Measurements from ENCODE around the gene NR3C2. TPM values are rescaled to one million over a fixed set of nuclear protein-coding genes. Genes with fewer than 3 reads are reported as not detected.

NR3C2 gene
- total RNA-seq, 4 donors from 2014 or later: 33.0 to 128 (median 118) TPM

DNA sequence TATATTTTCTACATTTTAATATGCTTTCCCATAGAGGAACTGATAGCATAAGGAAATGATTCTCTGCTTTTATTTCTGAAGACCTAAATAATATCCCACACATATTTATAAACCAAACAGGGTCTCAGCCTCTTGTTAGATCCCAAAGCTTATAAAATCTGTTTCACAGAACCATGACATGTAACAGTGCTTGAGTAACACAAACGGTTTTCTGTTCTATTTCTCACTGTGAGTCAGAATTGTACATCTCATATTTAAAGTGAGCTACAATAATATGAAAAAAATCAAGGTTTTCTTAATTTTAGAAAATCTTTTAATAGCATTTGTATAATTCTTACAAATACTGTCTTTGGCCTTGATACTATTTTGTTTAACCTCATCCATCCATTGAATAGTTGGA lies 51.2 kb downstream of the NR3C2 start:
- H3K9me3 ChIP-seq: no peaks in the 10 kb centered on the region
- H3K4me1 ChIP-seq: no peaks in the 10 kb centered on the region
- H3K36me3 ChIP-seq: no peaks in the 10 kb centered on the region
- H3K27me3 ChIP-seq: no peaks in the 10 kb centered on the region
- no peak overlapping the region for H3K27ac ChIP-seq
- no peak for DNase-seq
- no peak overlapping the region for H3K4me3 ChIP-seq
- TF ChIP-seq, protein P1, sequence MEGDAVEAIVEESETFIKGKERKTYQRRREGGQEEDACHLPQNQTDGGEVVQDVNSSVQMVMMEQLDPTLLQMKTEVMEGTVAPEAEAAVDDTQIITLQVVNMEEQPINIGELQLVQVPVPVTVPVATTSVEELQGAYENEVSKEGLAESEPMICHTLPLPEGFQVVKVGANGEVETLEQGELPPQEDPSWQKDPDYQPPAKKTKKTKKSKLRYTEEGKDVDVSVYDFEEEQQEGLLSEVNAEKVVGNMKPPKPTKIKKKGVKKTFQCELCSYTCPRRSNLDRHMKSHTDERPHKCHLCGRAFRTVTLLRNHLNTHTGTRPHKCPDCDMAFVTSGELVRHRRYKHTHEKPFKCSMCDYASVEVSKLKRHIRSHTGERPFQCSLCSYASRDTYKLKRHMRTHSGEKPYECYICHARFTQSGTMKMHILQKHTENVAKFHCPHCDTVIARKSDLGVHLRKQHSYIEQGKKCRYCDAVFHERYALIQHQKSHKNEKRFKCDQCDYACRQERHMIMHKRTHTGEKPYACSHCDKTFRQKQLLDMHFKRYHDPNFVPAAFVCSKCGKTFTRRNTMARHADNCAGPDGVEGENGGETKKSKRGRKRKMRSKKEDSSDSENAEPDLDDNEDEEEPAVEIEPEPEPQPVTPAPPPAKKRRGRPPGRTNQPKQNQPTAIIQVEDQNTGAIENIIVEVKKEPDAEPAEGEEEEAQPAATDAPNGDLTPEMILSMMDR (IDR thresholded peaks at IDR 0.05): no peak

GRCh38 chr4:148390311-148390710 lies 51.9 kb downstream of the NR3C2 start:
- Histone ChIP-seq H3K36me3 (no peaks in the 10 kb centered on the region), H3K4me1 (no peaks in the 10 kb centered on the region), H3K4me3 (no peak overlapping the region), H3K27ac (no peak overlapping the region), H3K9me3 (no peaks in the 10 kb centered on the region), H3K27me3 (no peaks in the 10 kb centered on the region)
- no peak for TF ChIP-seq POLR2A (IDR thresholded peaks at IDR 0.05)
- TF ChIP-seq, protein P1 (IDR thresholded peaks at IDR 0.05): no peak
- DNase-seq: no peak

DNA sequence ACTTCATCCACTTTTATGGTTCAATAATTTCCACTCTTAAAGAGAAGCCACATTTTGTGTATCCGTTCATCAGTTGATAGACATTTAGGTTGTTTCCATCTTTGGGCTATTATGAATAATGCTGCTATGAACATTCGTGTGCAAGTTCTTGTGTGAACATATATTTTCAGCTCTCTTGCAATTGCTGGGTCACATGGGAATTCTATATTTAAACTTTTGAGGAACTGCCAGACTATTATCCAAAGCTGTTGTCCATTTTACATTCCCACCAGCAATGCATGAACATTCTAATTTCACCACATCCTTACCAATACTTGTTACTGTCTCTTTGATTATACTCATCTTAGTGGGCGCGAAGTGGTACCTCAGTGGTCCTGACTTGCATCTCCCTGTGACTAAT lies 61.9 kb downstream of the NR3C2 start:
- Histone ChIP-seq H3K27ac (no peak overlapping the region), H3K9me3 (no peaks in the 10 kb centered on the region), H3K27me3 (no peaks in the 10 kb centered on the region), H3K4me3 (no peak overlapping the region), H3K36me3 (no peaks in the 10 kb centered on the region), H3K4me1 (peaks cover 0 to 10% (median 0%) of the 10 kb centered on the region in 4 donors)
- TF ChIP-seq, protein P1 (IDR thresholded peaks at IDR 0.05): no peak
- no peak for TF ChIP-seq POLR2A (IDR thresholded peaks at IDR 0.05)
- DNase-seq: no peak

- peak in 2 of 3 donors; percentile 25 to 77 for DNase-seq
- Histone ChIP-seq H3K4me3 (peak overlapping the region in 1 of 4 donors; percentile 23), H3K27ac (peak overlapping the region in 1 of 4 donors; percentile 16), H3K4me1 (peaks cover 0 to 10% (median 0%) of the 10 kb centered on the region in 4 donors), H3K36me3 (no peaks in the 10 kb centered on the region), H3K9me3 (no peaks in the 10 kb centered on the region), H3K27me3 (no peaks in the 10 kb centered on the region)
- TF ChIP-seq POLR2A (IDR thresholded peaks at IDR 0.05): no peak
- TF ChIP-seq, protein P1 (IDR thresholded peaks at IDR 0.05): no peak
Measured at GRCh38 chr4:148376151-148376550, 66.1 kb downstream of the NR3C2 start.

GRCh38 chr4:148375584-148375983 lies 66.6 kb downstream of the NR3C2 start:
- H3K4me3 ChIP-seq: peak overlapping the region in 1 of 4 donors; percentile 23
- no peaks in the 10 kb centered on the region for H3K36me3 ChIP-seq
- no peak for TF ChIP-seq POLR2A (IDR thresholded peaks at IDR 0.05)
- TF ChIP-seq, protein P1 (IDR thresholded peaks at IDR 0.05): no peak
- H3K4me1 ChIP-seq: peaks cover 0 to 10% (median 0%) of the 10 kb centered on the region in 4 donors
- no peaks in the 10 kb centered on the region for H3K9me3 ChIP-seq
- DNase-seq: no peak
- no peaks in the 10 kb centered on the region for H3K27me3 ChIP-seq
- H3K27ac ChIP-seq: no peak overlapping the region

DNA sequence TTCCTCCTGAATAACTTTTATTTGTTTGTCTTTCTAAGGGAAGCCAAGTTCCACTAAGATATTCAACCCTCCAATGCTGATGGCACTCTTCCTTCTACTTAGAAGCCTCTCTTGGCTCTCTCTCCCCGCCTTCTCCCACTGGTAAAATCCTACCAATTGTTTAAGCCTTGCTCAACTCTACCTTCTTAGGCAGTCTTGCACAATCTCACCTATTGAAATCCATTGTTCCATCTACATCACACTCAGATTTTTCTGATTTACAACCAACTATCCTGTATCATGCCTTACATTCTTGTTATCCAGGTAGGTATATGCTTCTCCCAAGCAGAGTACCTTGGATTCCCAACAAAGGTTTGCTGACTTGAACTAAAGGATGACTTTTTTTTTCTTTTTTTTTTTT lies 69.1 kb downstream of the NR3C2 start:
- H3K4me3 ChIP-seq: no peak overlapping the region
- no peaks in the 10 kb centered on the region for H3K9me3 ChIP-seq
- H3K27me3 ChIP-seq: no peaks in the 10 kb centered on the region
- no peak for TF ChIP-seq POLR2A (IDR thresholded peaks at IDR 0.05)
- TF ChIP-seq, protein P1 (IDR thresholded peaks at IDR 0.05): no peak
- no peaks in the 10 kb centered on the region for H3K36me3 ChIP-seq
- peaks cover 0 to 10% (median 0%) of the 10 kb centered on the region in 4 donors for H3K4me1 ChIP-seq
- H3K27ac ChIP-seq: no peak overlapping the region
- DNase-seq: no peak
